ENCODE results near the gene LRRC23. TPM values are rescaled to one million over a fixed set of nuclear protein-coding genes. Genes with fewer than 3 reads are reported as not detected.

The LRRC23 gene
- total RNA-seq, 4 donors from 2014 or later, result 1.7 to 35.5 (median 3.0) TPM; not detected in 1

- H3K4me1 ChIP-seq, result peaks cover 11 to 46% (median 22%) of the 10 kb centered on the region in 4 donors
- TF ChIP-seq, protein P1, sequence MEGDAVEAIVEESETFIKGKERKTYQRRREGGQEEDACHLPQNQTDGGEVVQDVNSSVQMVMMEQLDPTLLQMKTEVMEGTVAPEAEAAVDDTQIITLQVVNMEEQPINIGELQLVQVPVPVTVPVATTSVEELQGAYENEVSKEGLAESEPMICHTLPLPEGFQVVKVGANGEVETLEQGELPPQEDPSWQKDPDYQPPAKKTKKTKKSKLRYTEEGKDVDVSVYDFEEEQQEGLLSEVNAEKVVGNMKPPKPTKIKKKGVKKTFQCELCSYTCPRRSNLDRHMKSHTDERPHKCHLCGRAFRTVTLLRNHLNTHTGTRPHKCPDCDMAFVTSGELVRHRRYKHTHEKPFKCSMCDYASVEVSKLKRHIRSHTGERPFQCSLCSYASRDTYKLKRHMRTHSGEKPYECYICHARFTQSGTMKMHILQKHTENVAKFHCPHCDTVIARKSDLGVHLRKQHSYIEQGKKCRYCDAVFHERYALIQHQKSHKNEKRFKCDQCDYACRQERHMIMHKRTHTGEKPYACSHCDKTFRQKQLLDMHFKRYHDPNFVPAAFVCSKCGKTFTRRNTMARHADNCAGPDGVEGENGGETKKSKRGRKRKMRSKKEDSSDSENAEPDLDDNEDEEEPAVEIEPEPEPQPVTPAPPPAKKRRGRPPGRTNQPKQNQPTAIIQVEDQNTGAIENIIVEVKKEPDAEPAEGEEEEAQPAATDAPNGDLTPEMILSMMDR (IDR thresholded peaks at IDR 0.05), result no peak
- TF ChIP-seq POLR2A (IDR thresholded peaks at IDR 0.05), result no peak
- H3K9me3 ChIP-seq, result no peaks in the 10 kb centered on the region
- H3K36me3 ChIP-seq, result peaks cover 0 to 13% (median 0%) of the 10 kb centered on the region in 3 donors
- peak; percentile 71 to 94 (median 86) for DNase-seq
- peak overlapping the region; percentile 48 to 69 (median 60) for H3K4me3 ChIP-seq
- H3K27ac ChIP-seq, result peak overlapping the region; percentile 90 to 97 (median 94)
- no peaks in the 10 kb centered on the region for H3K27me3 ChIP-seq
Measured at GRCh38 chr12:6943389-6943721, 38.7 kb downstream of the LRRC23 start.

GRCh38 chr12:6943722-6944380 lies 39.2 kb downstream of the LRRC23 start, which contains the start of the genes C12orf57 and RNU7-1:
Gene C12orf57, plus strand, starts transcription at chr12:6944022. Its CDS starts 100 bp downstream, at chr12:6944122.
Gene RNU7-1, plus strand, starts transcription at chr12:6943816.
- H3K4me1 ChIP-seq, result peaks cover 8 to 41% (median 20%) of the 10 kb centered on the region in 4 donors
- TF ChIP-seq, protein P1 (IDR thresholded peaks at IDR 0.05), result peak in 1 of 6 experiments; percentile 7
- TF ChIP-seq POLR2A (IDR thresholded peaks at IDR 0.05), result peak; percentile 86 to 97

DNA sequence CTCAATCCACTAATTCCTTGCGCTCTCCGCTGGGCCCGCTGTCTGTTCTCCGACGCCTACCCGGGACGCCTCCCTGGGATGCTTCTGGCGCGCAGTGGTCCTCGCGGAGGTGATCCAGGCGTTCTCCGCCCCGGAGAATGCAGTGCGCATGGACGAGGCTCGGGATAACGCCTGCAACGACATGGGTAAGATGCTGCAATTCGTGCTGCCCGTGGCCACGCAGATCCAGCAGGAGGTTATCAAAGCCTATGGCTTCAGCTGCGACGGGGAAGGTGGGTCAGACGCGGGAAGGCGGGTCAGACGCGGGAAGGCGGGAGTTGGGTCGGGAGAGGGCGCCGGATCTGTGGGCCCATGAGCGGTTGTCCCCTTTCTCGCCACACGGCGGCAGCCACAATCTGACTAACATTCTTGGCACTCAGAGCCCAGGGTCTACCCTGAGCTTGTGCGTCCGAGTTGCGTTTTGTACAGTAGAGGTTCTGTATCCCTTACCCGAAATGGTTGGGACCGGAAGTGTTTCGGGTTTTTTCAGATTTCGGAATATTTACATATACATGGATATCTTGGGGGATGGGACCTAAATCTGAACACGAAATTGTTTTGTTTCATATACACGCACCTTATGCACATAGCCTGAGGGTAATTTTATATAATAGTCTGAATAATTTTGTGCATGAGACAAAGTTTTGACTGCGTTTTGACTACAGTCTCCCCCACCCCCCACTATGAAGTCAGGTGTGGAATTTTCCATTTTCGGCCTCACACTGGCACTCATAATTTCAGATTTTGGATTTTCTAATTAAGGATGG lies 40.0 kb downstream of the LRRC23 start:
- Histone ChIP-seq H3K27ac (peak overlapping the region; percentile 90 to 97 (median 94)), H3K4me1 (peaks cover 8 to 33% (median 22%) of the 10 kb centered on the region in 4 donors), H3K9me3 (no peaks in the 10 kb centered on the region), H3K36me3 (peaks cover 0 to 13% (median 0%) of the 10 kb centered on the region in 3 donors), H3K27me3 (no peaks in the 10 kb centered on the region), H3K4me3 (peak overlapping the region; percentile 48 to 69 (median 60))
- TF ChIP-seq POLR2A (IDR thresholded peaks at IDR 0.05), result peak; percentile 8 to 48
- TF ChIP-seq, protein P1 (IDR thresholded peaks at IDR 0.05), result peak; percentile 81 to 98 (median 93)
- DNase-seq, result peak; percentile 93 to 97 (median 96)

More at GRCh38 chr12:6943722-6944380, 39.2 kb downstream of the LRRC23 start, which contains the start of the genes C12orf57 and RNU7-1:
- peaks cover 0 to 13% (median 0%) of the 10 kb centered on the region in 3 donors for H3K36me3 ChIP-seq
- DNase-seq, result peak; percentile 69 to 87 (median 80)
- no peaks in the 10 kb centered on the region for H3K27me3 ChIP-seq
- peak within 1 kb of the TSS; percentile 90 to 97 (median 94) for H3K27ac ChIP-seq
- no peaks in the 10 kb centered on the region for H3K9me3 ChIP-seq
- H3K4me3 ChIP-seq, result peak within 1 kb of the TSS; percentile 48 to 69 (median 60)

GRCh38 chr12:6945613-6946012 lies 41.0 kb downstream of the LRRC23 start:
- no peak for DNase-seq
- H3K4me3 ChIP-seq, result peak overlapping the region in 3 of 4 donors; percentile 48 to 67 (median 55)

More at GRCh38 chr12:6945613-6946012, 41.0 kb downstream of the LRRC23 start:
- peaks cover 0 to 12% (median 0%) of the 10 kb centered on the region in 3 donors for H3K36me3 ChIP-seq
- TF ChIP-seq, protein P1 (IDR thresholded peaks at IDR 0.05), result no peak
- TF ChIP-seq POLR2A (IDR thresholded peaks at IDR 0.05), result no peak
- peak overlapping the region; percentile 90 to 97 (median 94) for H3K27ac ChIP-seq
- no peaks in the 10 kb centered on the region for H3K9me3 ChIP-seq
- H3K27me3 ChIP-seq, result no peaks in the 10 kb centered on the region
- peaks cover 8 to 33% (median 28%) of the 10 kb centered on the region in 4 donors for H3K4me1 ChIP-seq

Measured in Peyer's patch (tissue), 4 donors.